Panc1 (cell line): ENCODE results near the gene GZMA. TPM values are rescaled to one million over a fixed set of nuclear protein-coding genes. Genes with fewer than 3 reads are reported as not detected.

Experiments
- ATAC-seq: fragments of 200-7000 bp; cut with Tn5 transposase; 2 replicates; pipeline ENCODE4 v1.9.1; 2020; ENCODE audit warnings: mild to moderate bottlenecking, moderate library complexity
- BruUV-seq: library from RNA; stranded (reverse); fragments of 400-500 nt; replicated peaks from 2 replicates; lab custom pipeline; 2021; lab: Mats Ljungman, UMichigan
- CTCF ChIA-PET: fragments of 300-600 bp; sonication (Branson Sonifier 250); formaldehyde crosslinking; loops from one replicate; lab custom pipeline; 2022; ENCODE audit warnings: antibody characterized with exemption; lab: Charles Lee
- POLR2A ChIA-PET: fragments of 300-600 bp; sonication (Branson Sonifier 250); formaldehyde crosslinking; loops from one replicate; lab custom pipeline; 2022; ENCODE audit warnings: antibody characterized with exemption; lab: Charles Lee
- DNase-seq: peaks from one replicate; pipeline ENCODE4 v3.0.0-alpha.2; 2010; ENCODE audit warnings: low read depth, low spot score
- H3K27ac ChIP-seq: 2 replicates; pipeline ENCODE4 v1.5.1; 2011; ENCODE audit warnings: mild to moderate bottlenecking, low read length, inconsistent platforms
- H3K27me3 ChIP-seq: fragments of 200-500 bp; sonication (Bioruptor generic); 2 replicates; pipeline ENCODE4 v1.6.0; 2014; ENCODE audit warnings: low read length, inconsistent platforms; ENCODE audit not compliant: control insufficient read depth, insufficient read depth
- H3K36me3 ChIP-seq: fragments of 200-500 bp; sonication (Bioruptor generic); 2 replicates; pipeline ENCODE4 v1.5.1; 2014; ENCODE audit warnings: inconsistent platforms, mild to moderate bottlenecking, low read length, moderate library complexity; ENCODE audit not compliant: control insufficient read depth, insufficient read depth
- H3K4me1 ChIP-seq: 2 replicates; pipeline ENCODE4 v1.5.1; 2011; ENCODE audit warnings: inconsistent platforms, mild to moderate bottlenecking, low read length, moderate library complexity; ENCODE audit not compliant: control insufficient read depth, insufficient read depth
- H3K4me3 ChIP-seq, 2 experiments: 2 replicates each; pipeline ENCODE4 v1.5.1; 2011 to 2012; ENCODE audit warnings: low read depth in 2 of 2, low read length in 2 of 2, mild to moderate bottlenecking in 2 of 2, inconsistent platforms in 1 of 2, moderate library complexity in 1 of 2
- H3K9me3 ChIP-seq: fragments of 200-500 bp; sonication (Bioruptor generic); 2 replicates; pipeline ENCODE4 v1.5.1; 2014; ENCODE audit warnings: low read depth, mild to moderate bottlenecking, inconsistent platforms, low read length, moderate library complexity; ENCODE audit not compliant: control insufficient read depth, insufficient read depth
- POLR2AphosphoS5 ChIP-seq: IDR thresholded peaks from 2 replicates; pipeline ENCODE4 v1.6.1; 2012; ENCODE audit warnings: mild to moderate bottlenecking, low read depth, low read length, moderate library complexity
- SIN3A ChIP-seq: IDR thresholded peaks from 2 replicates; pipeline ENCODE4 v1.6.1; 2012; ENCODE audit warnings: low read depth, mild to moderate bottlenecking, low read length, moderate library complexity, borderline replicate concordance; ENCODE audit not compliant: insufficient read depth
- TCF7L2 ChIP-seq: IDR thresholded peaks from 2 replicates; pipeline ENCODE4 v1.6.1; 2011; ENCODE audit warnings: mild to moderate bottlenecking, low read depth, low read length, inconsistent platforms
- in situ Hi-C: cut with HindIII; loops from 2 replicates; pipeline ENCODE4 v1.10.0; 2016; ENCODE audit warnings: low sequenced_read_pairs, low pct_unique_long_range_greater_than_20kb
- intact Hi-C: fragments of 100-400 bp; cut with micrococcal nuclease; formaldehyde crosslinking; loops from one replicate; pipeline ENCODE4 v1.10.0; 2022; ENCODE audit not compliant: unreplicated experiment
- total RNA-seq: library from RNA; stranded (reverse); gene quantifications from one replicate; pipeline ENCODE4 v1.2.1, GENCODE V29; 2021; ENCODE audit not compliant: unreplicated experiment
- TF ChIP-seq, protein P1 (sequence below): fragments of 450-650 bp; IDR thresholded peaks from 2 replicates; pipeline ENCODE4 v1.5.1; 2017; ENCODE audit warnings: mild to moderate bottlenecking
- TF ChIP-seq, protein P2 (sequence below), 2 experiments: IDR thresholded peaks; 2 replicates each; pipeline ENCODE4 v1.6.1; 2011 to 2012; ENCODE audit warnings: low read depth in 2 of 2, control low read depth in 1 of 2, low read length in 1 of 2, mild to moderate bottlenecking in 1 of 2, moderate library complexity in 1 of 2; ENCODE audit not compliant: insufficient read depth in 1 of 2

The GZMA gene
- total RNA-seq, 1 experiment from 2014 or later, result not detected

DNA sequence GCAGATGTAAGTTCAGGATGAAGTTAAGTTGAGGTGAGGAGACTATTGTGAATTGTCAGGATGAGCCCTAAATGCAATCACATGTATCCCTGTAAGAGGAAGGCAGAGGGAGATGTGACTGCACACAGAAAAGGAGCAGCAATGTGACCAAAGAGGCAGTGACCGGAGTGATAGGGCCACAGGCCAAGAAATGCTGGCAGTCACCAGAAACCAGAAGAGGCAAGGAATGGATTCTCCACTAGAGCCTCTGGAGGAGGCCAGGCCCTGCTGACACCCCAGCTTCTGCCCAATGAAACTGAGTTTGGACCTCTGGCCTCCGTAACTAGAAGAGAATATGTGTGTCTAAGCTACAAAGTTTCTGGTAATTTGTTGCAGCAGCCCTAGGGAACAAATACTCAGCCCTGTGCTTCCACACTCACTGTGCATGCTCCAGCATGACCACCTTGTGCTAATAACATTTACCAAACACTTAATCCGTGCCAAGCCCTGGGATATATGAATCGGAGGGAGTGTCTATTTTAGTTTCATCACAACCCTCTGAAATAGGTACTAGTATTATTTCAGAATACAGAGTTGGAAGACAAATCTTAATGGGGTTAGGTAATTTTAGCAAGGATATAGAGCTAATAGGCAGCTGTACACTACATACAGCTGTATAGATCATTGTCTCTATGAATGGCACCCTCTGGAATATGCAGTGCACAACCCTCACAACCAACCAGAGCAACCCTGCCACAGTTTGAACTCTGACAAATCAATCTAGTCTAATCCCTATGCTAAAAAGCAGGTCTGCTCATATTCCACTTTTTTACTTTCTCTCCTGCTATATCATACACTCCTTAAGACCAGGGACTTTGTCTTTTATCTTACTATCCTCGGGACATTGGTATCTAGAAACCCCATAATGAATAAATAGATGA lies 49.7 kb downstream of the GZMA start:
- ATAC-seq, result no peak
- intact Hi-C loops (no loop called here), in situ Hi-C loops (no loop called here)
- Histone ChIP-seq H3K27ac (no peak overlapping the region), H3K27me3 (peaks cover 3% of the 10 kb centered on the region), H3K36me3 (no peaks in the 10 kb centered on the region), H3K9me3 (no peaks in the 10 kb centered on the region), H3K4me3 (no peak overlapping the region), H3K4me1 (no peaks in the 10 kb centered on the region)
- ChIA-PET CTCF (no interaction called here), POLR2A (no interaction called here)
- no peak for DNase-seq
- no peak for TF ChIP-seq POLR2AphosphoS5
- TF ChIP-seq TCF7L2, result no peak
- TF ChIP-seq, protein P1, sequence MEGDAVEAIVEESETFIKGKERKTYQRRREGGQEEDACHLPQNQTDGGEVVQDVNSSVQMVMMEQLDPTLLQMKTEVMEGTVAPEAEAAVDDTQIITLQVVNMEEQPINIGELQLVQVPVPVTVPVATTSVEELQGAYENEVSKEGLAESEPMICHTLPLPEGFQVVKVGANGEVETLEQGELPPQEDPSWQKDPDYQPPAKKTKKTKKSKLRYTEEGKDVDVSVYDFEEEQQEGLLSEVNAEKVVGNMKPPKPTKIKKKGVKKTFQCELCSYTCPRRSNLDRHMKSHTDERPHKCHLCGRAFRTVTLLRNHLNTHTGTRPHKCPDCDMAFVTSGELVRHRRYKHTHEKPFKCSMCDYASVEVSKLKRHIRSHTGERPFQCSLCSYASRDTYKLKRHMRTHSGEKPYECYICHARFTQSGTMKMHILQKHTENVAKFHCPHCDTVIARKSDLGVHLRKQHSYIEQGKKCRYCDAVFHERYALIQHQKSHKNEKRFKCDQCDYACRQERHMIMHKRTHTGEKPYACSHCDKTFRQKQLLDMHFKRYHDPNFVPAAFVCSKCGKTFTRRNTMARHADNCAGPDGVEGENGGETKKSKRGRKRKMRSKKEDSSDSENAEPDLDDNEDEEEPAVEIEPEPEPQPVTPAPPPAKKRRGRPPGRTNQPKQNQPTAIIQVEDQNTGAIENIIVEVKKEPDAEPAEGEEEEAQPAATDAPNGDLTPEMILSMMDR, result no peak
- TF ChIP-seq SIN3A, result no peak
- TF ChIP-seq, protein P2, sequence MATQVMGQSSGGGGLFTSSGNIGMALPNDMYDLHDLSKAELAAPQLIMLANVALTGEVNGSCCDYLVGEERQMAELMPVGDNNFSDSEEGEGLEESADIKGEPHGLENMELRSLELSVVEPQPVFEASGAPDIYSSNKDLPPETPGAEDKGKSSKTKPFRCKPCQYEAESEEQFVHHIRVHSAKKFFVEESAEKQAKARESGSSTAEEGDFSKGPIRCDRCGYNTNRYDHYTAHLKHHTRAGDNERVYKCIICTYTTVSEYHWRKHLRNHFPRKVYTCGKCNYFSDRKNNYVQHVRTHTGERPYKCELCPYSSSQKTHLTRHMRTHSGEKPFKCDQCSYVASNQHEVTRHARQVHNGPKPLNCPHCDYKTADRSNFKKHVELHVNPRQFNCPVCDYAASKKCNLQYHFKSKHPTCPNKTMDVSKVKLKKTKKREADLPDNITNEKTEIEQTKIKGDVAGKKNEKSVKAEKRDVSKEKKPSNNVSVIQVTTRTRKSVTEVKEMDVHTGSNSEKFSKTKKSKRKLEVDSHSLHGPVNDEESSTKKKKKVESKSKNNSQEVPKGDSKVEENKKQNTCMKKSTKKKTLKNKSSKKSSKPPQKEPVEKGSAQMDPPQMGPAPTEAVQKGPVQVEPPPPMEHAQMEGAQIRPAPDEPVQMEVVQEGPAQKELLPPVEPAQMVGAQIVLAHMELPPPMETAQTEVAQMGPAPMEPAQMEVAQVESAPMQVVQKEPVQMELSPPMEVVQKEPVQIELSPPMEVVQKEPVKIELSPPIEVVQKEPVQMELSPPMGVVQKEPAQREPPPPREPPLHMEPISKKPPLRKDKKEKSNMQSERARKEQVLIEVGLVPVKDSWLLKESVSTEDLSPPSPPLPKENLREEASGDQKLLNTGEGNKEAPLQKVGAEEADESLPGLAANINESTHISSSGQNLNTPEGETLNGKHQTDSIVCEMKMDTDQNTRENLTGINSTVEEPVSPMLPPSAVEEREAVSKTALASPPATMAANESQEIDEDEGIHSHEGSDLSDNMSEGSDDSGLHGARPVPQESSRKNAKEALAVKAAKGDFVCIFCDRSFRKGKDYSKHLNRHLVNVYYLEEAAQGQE (IDR thresholded peaks at IDR 0.05; ENCODE audit: insufficient read depth in 1 of 2, low read depth in 2 of 2, low read length in 1 of 2), result no peak
- BruUV-seq, result no TSS peak

DNA sequence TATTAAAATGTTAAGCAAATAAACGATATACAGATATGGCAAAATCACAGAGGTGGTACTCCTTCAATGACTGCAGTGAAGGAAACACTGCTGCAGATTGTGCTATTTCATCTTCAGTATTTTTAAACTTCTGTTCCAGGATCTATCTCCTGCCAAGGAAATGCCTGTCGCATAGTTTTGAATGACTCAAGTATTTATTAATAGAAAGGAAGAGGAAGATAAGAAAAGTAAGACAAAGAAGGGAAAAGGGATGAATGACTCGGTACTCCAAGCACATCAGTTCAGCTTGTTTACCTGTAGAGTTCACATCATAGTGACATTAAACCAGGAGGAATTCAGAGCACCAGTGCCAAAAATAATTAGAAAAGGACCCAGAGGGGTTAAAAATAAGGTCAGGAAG lies 52.4 kb downstream of the GZMA start:
- in situ Hi-C loops, result no loop called here
- Histone ChIP-seq H3K4me1 (no peaks in the 10 kb centered on the region), H3K4me3 (no peak overlapping the region), H3K27ac (no peak overlapping the region), H3K9me3 (no peaks in the 10 kb centered on the region), H3K27me3 (no peaks in the 10 kb centered on the region; the same call in none of the 2 replicates), H3K36me3 (no peaks in the 10 kb centered on the region)
- CTCF ChIA-PET, result no interaction called here
- TF ChIP-seq SIN3A, result no peak
- TF ChIP-seq TCF7L2, result no peak
- TF ChIP-seq, protein P2 (IDR thresholded peaks at IDR 0.05; ENCODE audit: insufficient read depth in 1 of 2, low read depth in 2 of 2, low read length in 1 of 2), result no peak
- TF ChIP-seq POLR2AphosphoS5, result no peak
- TF ChIP-seq, protein P1, result no peak
- ATAC-seq, result no peak
- POLR2A ChIA-PET, result no interaction called here
- no TSS peak for BruUV-seq
- intact Hi-C loops, result loop anchor here (5.0 kb wide), 1 partner anchor 638 kb away; the partner anchor contains the start of gene SNX18
- no peak for DNase-seq
